Smooth muscle cell (in vitro differentiated cells): ENCODE data around the gene PTGER3. TPM values are rescaled to one million over a fixed set of nuclear protein-coding genes. Genes with fewer than 3 reads are reported as not detected.

ENCODE experiments used
- DNase-seq: peaks from one replicate; lab custom pipeline; 2025; ENCODE audit not compliant: unreplicated experiment; lab: John Stamatoyannopoulos, UW
- H2AFZ ChIP-seq: fragments of 200-600 bp; sonication (generic); 2 replicates; pipeline ENCODE4 v1.6.0; 2016; ENCODE audit warnings: antibody characterized with exemption, low read depth, mild to moderate bottlenecking
- H3F3A ChIP-seq: fragments of 200-600 bp; sonication (generic); 2 replicates; pipeline ENCODE4 v1.6.0; 2017; ENCODE audit warnings: antibody characterized with exemption, low read depth
- H3K27ac ChIP-seq: fragments of 200-600 bp; sonication (generic); 2 replicates; pipeline ENCODE4 v1.5.1; 2016; ENCODE audit warnings: low read depth, mild to moderate bottlenecking
- H3K27me3 ChIP-seq: fragments of 200-600 bp; sonication (generic); 2 replicates; pipeline ENCODE4 v1.6.1; 2016; ENCODE audit warnings: low read depth, mild to moderate bottlenecking
- H3K36me3 ChIP-seq: fragments of 200-600 bp; sonication (generic); 2 replicates; pipeline ENCODE4 v1.5.1; 2016; ENCODE audit warnings: low read depth
- H3K4me1 ChIP-seq: fragments of 200-600 bp; sonication (generic); 2 replicates; pipeline ENCODE4 v1.5.1; 2016; ENCODE audit warnings: low read depth
- H3K4me2 ChIP-seq: fragments of 200-600 bp; sonication (generic); 2 replicates; pipeline ENCODE4 v1.6.0; 2016; ENCODE audit warnings: mild to moderate bottlenecking
- H3K4me3 ChIP-seq: fragments of 200-600 bp; sonication (generic); 2 replicates; pipeline ENCODE4 v1.5.1; 2016; ENCODE audit warnings: mild to moderate bottlenecking
- H3K79me2 ChIP-seq: fragments of 200-600 bp; sonication (generic); 2 replicates; pipeline ENCODE4 v1.6.0; 2016; ENCODE audit warnings: low read depth, mild to moderate bottlenecking
- H3K9ac ChIP-seq: fragments of 200-600 bp; sonication (generic); 2 replicates; pipeline ENCODE4 v1.6.0; 2016; ENCODE audit warnings: low read depth
- H3K9me3 ChIP-seq: fragments of 200-600 bp; sonication (generic); replicated peaks from 2 replicates; pipeline ENCODE4 v1.5.1; 2016; ENCODE audit warnings: low read depth
- H4K20me1 ChIP-seq: fragments of 200-600 bp; sonication (generic); 2 replicates; pipeline ENCODE4 v1.6.0; 2016; ENCODE audit warnings: low read depth
- CTCF ChIP-seq: fragments of 200-600 bp; sonication (generic); IDR thresholded peaks from 2 replicates; pipeline ENCODE4 v1.5.1; 2017; ENCODE audit warnings: borderline replicate concordance, mild to moderate bottlenecking, antibody characterized with exemption; ENCODE audit not compliant: insufficient read depth, poor library complexity, severe bottlenecking
- WGBS: methylation state at CpG from one replicate; pipeline ENCODE4 v1.1.7; 2016; ENCODE audit warnings: low lambda C conversion rate; 5-methylcytosine and 5-hydroxymethylcytosine counted together
- polyA plus RNA-seq: library from polyadenylated mRNA; unstranded; fragments of >200 nt; fragmentation: Nextera tagmentation; extraction: Ambion mirVana; gene quantifications from 2 replicates; pipeline ENCODE4 v1.2.1, GENCODE V29; 2016
- total RNA-seq: library from RNA; depleted of rRNA; stranded (reverse); fragments of >200 nt; gene quantifications from 2 replicates; pipeline ENCODE4 v1.2.3, GENCODE V29; 2014

Gene PTGER3
- total and polyA plus RNA-seq, 2 experiments from 2014 or later: 0.37 to 2.7 TPM

- no peak overlapping the region for H3K9ac ChIP-seq
- no peaks in the 10 kb centered on the region for H3K9me3 ChIP-seq
- H3F3A ChIP-seq: no peaks in the 10 kb centered on the region
- no peak overlapping the region for H3K4me2 ChIP-seq
- no peak for DNase-seq
- 78% methylated on average over 2 of the region's 2 CpGs for WGBS
- no peak overlapping the region for H3K4me3 ChIP-seq
- H4K20me1 ChIP-seq: no peaks in the 10 kb centered on the region
- H3K79me2 ChIP-seq: no peaks in the 10 kb centered on the region
- TF ChIP-seq CTCF: no peak
- H3K36me3 ChIP-seq: no peaks in the 10 kb centered on the region
- H3K27ac ChIP-seq: no peak overlapping the region
- H3K4me1 ChIP-seq: no peaks in the 10 kb centered on the region
- H2AFZ ChIP-seq: no peak overlapping the region
- no peaks in the 10 kb centered on the region for H3K27me3 ChIP-seq
These were observed 67.7 kb downstream of the PTGER3 start for GRCh38 chr1:70979881-70980280.

GRCh38 chr1:70979313-70979712 is 68.3 kb downstream of the PTGER3 start:
- Histone ChIP-seq H3K4me2 (no peak overlapping the region), H3K27ac (no peak overlapping the region), H3K27me3 (no peaks in the 10 kb centered on the region), H3K36me3 (no peaks in the 10 kb centered on the region), H2AFZ (no peak overlapping the region), H4K20me1 (no peaks in the 10 kb centered on the region), H3K9me3 (no peaks in the 10 kb centered on the region), H3K9ac (no peak overlapping the region), H3K4me3 (no peak overlapping the region), H3K4me1 (no peaks in the 10 kb centered on the region), H3F3A (no peaks in the 10 kb centered on the region), H3K79me2 (no peaks in the 10 kb centered on the region)
- DNase-seq: no peak
- no peak for TF ChIP-seq CTCF
- 57% methylated on average over 4 of the region's 4 CpGs for WGBS

- Histone ChIP-seq H3K9me3 (no peaks in the 10 kb centered on the region), H3K36me3 (no peaks in the 10 kb centered on the region), H3K4me2 (no peak overlapping the region), H3F3A (no peaks in the 10 kb centered on the region), H2AFZ (no peak overlapping the region), H3K9ac (no peak overlapping the region), H3K4me3 (no peak overlapping the region), H3K27ac (no peak overlapping the region), H3K27me3 (no peaks in the 10 kb centered on the region), H3K4me1 (no peaks in the 10 kb centered on the region), H3K79me2 (no peaks in the 10 kb centered on the region), H4K20me1 (no peaks in the 10 kb centered on the region)
- TF ChIP-seq CTCF: no peak
- 88% methylated on average over 1 of the region's 1 CpG for WGBS
- DNase-seq: no peak
These were observed 69.0 kb downstream of the PTGER3 start for GRCh38 chr1:70978623-70979022.

- 83% methylated on average over 3 of the region's 3 CpGs for WGBS
- Histone ChIP-seq H2AFZ (no peak overlapping the region), H3K4me2 (no peak overlapping the region), H3K4me3 (no peak overlapping the region), H3K79me2 (no peaks in the 10 kb centered on the region), H3F3A (no peaks in the 10 kb centered on the region), H3K27me3 (no peaks in the 10 kb centered on the region), H3K36me3 (no peaks in the 10 kb centered on the region), H3K9me3 (no peaks in the 10 kb centered on the region), H3K9ac (no peak overlapping the region), H4K20me1 (no peaks in the 10 kb centered on the region), H3K27ac (no peak overlapping the region), H3K4me1 (no peaks in the 10 kb centered on the region)
- no peak for TF ChIP-seq CTCF
- no peak for DNase-seq
These were observed 70.0 kb downstream of the PTGER3 start for GRCh38 chr1:70977575-70977974.
